H1 (cell line): Measurements from ENCODE around the gene MRTO4. TPM values are rescaled to one million over a fixed set of nuclear protein-coding genes. Genes with fewer than 3 reads are reported as not detected.
"Not testable (repeated sequence)": the region's sequence is repeated elsewhere in the genome, so short reads cannot be mapped to it uniquely, and the experiment has no call there.

Experiments used
- CTCF ChIA-PET: fragments of 300-600 bp; sonication (Branson Sonifier 250); formaldehyde crosslinking; loops from one replicate; lab custom pipeline; 2021; ENCODE audit not compliant: partially characterized antibody; lab: Charles Lee
- POLR2A ChIA-PET: fragments of 300-600 bp; sonication (Branson Sonifier 250); formaldehyde crosslinking; loops from one replicate; lab custom pipeline; 2021; ENCODE audit warnings: inconsistent platforms; ENCODE audit not compliant: partially characterized antibody; lab: Charles Lee
- DNase-seq, 2 experiments: peaks; one replicate each; pipeline versions ENCODE4 v3.0.0 to v3.0.0-alpha.2; 2010 to 2022; ENCODE audit warnings: low spot score in 2 of 2, low read depth in 1 of 2, mixed read lengths in 1 of 2
- FAIRE-seq: peaks from 2 replicates; lab custom pipeline; 2011; peaks lifted over from hg19 to GRCh38; lab: Jason Lieb, UNC
- H2AFZ ChIP-seq: 2 replicates; pipeline ENCODE4 v1.8.1; 2012; ENCODE audit warnings: low read length, inconsistent platforms
- H2AK5ac ChIP-seq: 2 replicates; pipeline ENCODE4 v1.6.1; 2013; ENCODE audit warnings: low read depth, low read length
- H2BK120ac ChIP-seq: replicated peaks from 2 replicates; pipeline ENCODE3; 2013; ENCODE audit warnings: low read depth, low read length, inconsistent platforms
- H2BK12ac ChIP-seq: 2 replicates; pipeline ENCODE4 v1.6.1; 2013; ENCODE audit warnings: low read depth, low read length
- H2BK15ac ChIP-seq: 2 replicates; pipeline ENCODE4 v1.6.1; 2013; ENCODE audit warnings: low read length
- H2BK20ac ChIP-seq: 2 replicates; pipeline ENCODE4 v1.6.1; 2013; ENCODE audit warnings: low read length
- H2BK5ac ChIP-seq: 2 replicates; pipeline ENCODE4 v1.6.1; 2013; ENCODE audit warnings: low read depth, low read length
- H3K14ac ChIP-seq: 2 replicates; pipeline ENCODE4 v1.6.1; 2013; ENCODE audit warnings: inconsistent platforms; ENCODE audit not compliant: insufficient read length
- H3K18ac ChIP-seq: 2 replicates; pipeline ENCODE4 v1.6.1; 2013; ENCODE audit warnings: low read length; ENCODE audit errors: extremely low read depth
- H3K23ac ChIP-seq: 2 replicates; pipeline ENCODE4 v1.6.1; 2013; ENCODE audit warnings: inconsistent platforms; ENCODE audit not compliant: insufficient read length
- H3K23me2 ChIP-seq: 2 replicates; pipeline ENCODE4 v1.6.1; 2013; ENCODE audit warnings: low read depth, low read length
- H3K27ac ChIP-seq: 2 replicates; pipeline ENCODE4 v1.6.1; 2011; ENCODE audit warnings: low read depth, low read length, inconsistent platforms
- H3K27me3 ChIP-seq, 4 experiments: replicated peaks in 1 of 4; 1 replicate in 1 of 4; 2 replicates in 3 of 4; pipeline versions ENCODE4 v1.6.1 to v1.8.1; 2011 to 2013; ENCODE audit warnings: low read length in 3 of 4, mild to moderate bottlenecking in 3 of 4, inconsistent platforms in 2 of 4, mixed read lengths in 2 of 4, moderate library complexity in 1 of 4; ENCODE audit not compliant: control insufficient read depth in 3 of 4, insufficient read depth in 3 of 4; ENCODE audit errors: extremely low read depth in 1 of 4
- H3K36me3 ChIP-seq, 4 experiments: 2 replicates each; pipeline versions ENCODE4 v1.6.1 to v1.8.1; 2011 to 2013; ENCODE audit warnings: mild to moderate bottlenecking in 4 of 4, low read length in 3 of 4, moderate library complexity in 2 of 4, control low read depth in 1 of 4, inconsistent platforms in 1 of 4; ENCODE audit not compliant: insufficient read depth in 4 of 4, control insufficient read depth in 2 of 4
- H3K4ac ChIP-seq: replicated peaks from 2 replicates; pipeline ENCODE3; 2013; ENCODE audit warnings: low read length, low read depth, mixed read lengths, inconsistent platforms; ENCODE audit not compliant: insufficient read length
- H3K4me1 ChIP-seq, 4 experiments: replicated peaks in 1 of 4; 1 replicate in 1 of 4; 2 replicates in 3 of 4; pipeline versions ENCODE4 v1.6.1 to v1.8.1; 2011 to 2013; ENCODE audit warnings: low read length in 3 of 4, inconsistent platforms in 2 of 4, mixed read lengths in 1 of 4; ENCODE audit not compliant: insufficient read depth in 4 of 4, control insufficient read depth in 3 of 4
- H3K4me2 ChIP-seq, 2 experiments: 2 replicates each; pipeline versions ENCODE4 v1.6.1 to v1.8.1; 2011 to 2013; ENCODE audit warnings: low read depth in 2 of 2, low read length in 2 of 2, control low read depth in 1 of 2, inconsistent platforms in 1 of 2, mild to moderate bottlenecking in 1 of 2; ENCODE audit not compliant: insufficient read depth in 1 of 2
- H3K4me3 ChIP-seq, 4 experiments: fragments of 200-600, 300-600 bp in 1 of 4; sonication (generic), shearing (Covaris generic), sonication (Bioruptor Twin) in 1 of 4; 2 replicates each; pipeline versions ENCODE4 v1.5.1 to v1.8.1; 2011 to 2016; ENCODE audit warnings: low read length in 4 of 4, low read depth in 3 of 4, control low read depth in 2 of 4, inconsistent platforms in 2 of 4, mild to moderate bottlenecking in 2 of 4, mixed read lengths in 1 of 4, moderate library complexity in 1 of 4; ENCODE audit not compliant: insufficient read depth in 2 of 4; ENCODE audit errors: extremely low read depth in 1 of 4
- H3K56ac ChIP-seq: replicated peaks from 2 replicates; pipeline ENCODE3; 2013; ENCODE audit warnings: low read depth, mild to moderate bottlenecking, mixed read lengths, low read length, inconsistent platforms; ENCODE audit not compliant: insufficient read length
- H3K79me1 ChIP-seq: 2 replicates; pipeline ENCODE4 v1.6.1; 2013; ENCODE audit warnings: low read depth, low read length, control low read depth
- H3K79me2 ChIP-seq, 2 experiments: 2 replicates each; pipeline versions ENCODE4 v1.6.1 to v1.8.1; 2012 to 2013; ENCODE audit warnings: low read length in 2 of 2, mild to moderate bottlenecking in 2 of 2, inconsistent platforms in 1 of 2; ENCODE audit not compliant: insufficient read depth in 2 of 2, control insufficient read depth in 1 of 2
- H3K9ac ChIP-seq, 4 experiments: replicated peaks in 1 of 4; 1 replicate in 1 of 4; 2 replicates in 3 of 4; pipeline versions ENCODE4 v1.6.1 to v1.8.1; 2011 to 2013; ENCODE audit warnings: low read depth in 3 of 4, low read length in 3 of 4, control low read depth in 2 of 4, mild to moderate bottlenecking in 2 of 4, moderate library complexity in 2 of 4, inconsistent platforms in 1 of 4; ENCODE audit errors: extremely low read depth in 1 of 4
- H3K9me3 ChIP-seq, 2 experiments: 2 replicates each; pipeline versions ENCODE4 v1.6.1 to v1.8.1; 2012 to 2013; ENCODE audit warnings: mild to moderate bottlenecking in 2 of 2, moderate library complexity in 2 of 2, control low read depth in 1 of 2, inconsistent platforms in 1 of 2, low read depth in 1 of 2, low read length in 1 of 2, mixed read lengths in 1 of 2; ENCODE audit not compliant: insufficient read depth in 2 of 2
- H4K20me1 ChIP-seq, 2 experiments: replicated peaks in 1 of 2; 2 replicates each; pipeline versions ENCODE3 to v1.8.1; 2011 to 2013; ENCODE audit warnings: inconsistent platforms in 2 of 2, low read length in 2 of 2, mild to moderate bottlenecking in 1 of 2; ENCODE audit not compliant: insufficient read depth in 2 of 2, control insufficient read depth in 1 of 2
- H4K5ac ChIP-seq: 2 replicates; pipeline ENCODE4 v1.6.1; 2013; ENCODE audit warnings: low read length, low read depth, mixed read lengths, inconsistent platforms; ENCODE audit not compliant: insufficient read length
- H4K8ac ChIP-seq: 2 replicates; pipeline ENCODE4 v1.8.0; 2013; ENCODE audit warnings: mild to moderate bottlenecking, moderate library complexity, low read length, inconsistent platforms; ENCODE audit not compliant: insufficient read depth; ENCODE audit errors: extremely low read depth
- H4K91ac ChIP-seq: replicated peaks from 2 replicates; pipeline ENCODE3; 2013; ENCODE audit warnings: low read length, mixed read lengths, inconsistent platforms; ENCODE audit not compliant: insufficient read length
- ATF3 ChIP-seq: IDR thresholded peaks from 2 replicates; pipeline ENCODE4 v1.6.1; 2011; ENCODE audit warnings: low read depth, mild to moderate bottlenecking, low read length; ENCODE audit not compliant: insufficient read depth
- RXRA ChIP-seq: IDR thresholded peaks from 2 replicates; pipeline ENCODE4 v1.6.1; 2011; ENCODE audit warnings: low read depth, mild to moderate bottlenecking, low read length, moderate library complexity; ENCODE audit not compliant: insufficient read depth
- WGBS, 2 experiments: shearing (Covaris generic) in 1 of 2; methylation state at CpG; one replicate each; pipeline versions ENCODE4 v1.1.6 to v1.1.7; 2013 to 2015; ENCODE audit warnings: low lambda C conversion rate in 2 of 2, mixed read lengths in 2 of 2, inconsistent platforms in 1 of 2, low coverage in 1 of 2, missing lambda C conversion rate in 1 of 2; ENCODE audit not compliant: insufficient replicate concordance in 2 of 2, insufficient coverage in 1 of 2, insufficient read length in 1 of 2; ENCODE audit errors: extremely low coverage in 1 of 2, missing lambda C conversion rate in 1 of 2; 5-methylcytosine and 5-hydroxymethylcytosine counted together
- polyA plus RNA-seq, 7 experiments: library from polyadenylated mRNA; depleted of rRNA in 3 of 7; stranded (reverse) in 5 of 7; unstranded in 2 of 7; fragments of >200 nt in 5 of 7; fragments of 200-250 nt in 2 of 7; gene quantifications; 1 replicate in 5 of 7; 2 replicates in 1 of 7; 4 replicates in 1 of 7; pipeline versions ENCODE4 v1.2.1 to v1.2.3, GENCODE V29; 2011 to 2013; ENCODE audit warnings: missing spikeins in 2 of 7, mixed read lengths in 2 of 7
- total RNA-seq: library from RNA; stranded (reverse); fragmentation: NEBNext Ultra II Directional; extraction: Animal tissue kit (Norgen Biotek cat#: 25700); gene quantifications from 2 replicates; pipeline ENCODE4 v1.2.1, GENCODE V29; 2021

MRTO4 gene
- total and polyA plus RNA-seq, 2 of the 8 experiments (the other 6 are each of a cell fraction or from before 2014, with no cell fraction given) = 36.9 to 64.3 TPM

DNA sequence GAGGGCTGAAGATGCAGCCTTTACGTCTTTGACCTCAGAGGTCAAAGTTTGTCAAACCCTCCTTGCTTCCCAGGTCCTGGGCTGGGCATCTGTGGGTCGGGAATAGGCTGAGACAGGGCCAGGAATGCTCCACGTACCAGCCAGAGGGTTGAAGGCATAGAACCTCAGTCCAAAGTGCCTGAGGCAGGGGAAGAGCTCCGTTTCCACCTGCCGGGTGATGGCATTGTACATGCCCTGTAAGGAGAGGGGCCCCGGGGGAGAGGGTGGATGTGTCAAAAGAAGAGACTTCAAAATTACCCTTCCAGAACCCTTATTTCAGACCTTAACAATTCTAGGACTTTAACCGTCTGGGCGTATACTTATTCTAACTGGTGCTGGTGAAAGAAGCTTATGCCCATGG, 33.3 kb downstream of the MRTO4 start (continued):
- TF ChIP-seq RXRA (no peak), ATF3 (no peak)
- TF ChIP-seq, all 59 proteins: peak for 0

DNA sequence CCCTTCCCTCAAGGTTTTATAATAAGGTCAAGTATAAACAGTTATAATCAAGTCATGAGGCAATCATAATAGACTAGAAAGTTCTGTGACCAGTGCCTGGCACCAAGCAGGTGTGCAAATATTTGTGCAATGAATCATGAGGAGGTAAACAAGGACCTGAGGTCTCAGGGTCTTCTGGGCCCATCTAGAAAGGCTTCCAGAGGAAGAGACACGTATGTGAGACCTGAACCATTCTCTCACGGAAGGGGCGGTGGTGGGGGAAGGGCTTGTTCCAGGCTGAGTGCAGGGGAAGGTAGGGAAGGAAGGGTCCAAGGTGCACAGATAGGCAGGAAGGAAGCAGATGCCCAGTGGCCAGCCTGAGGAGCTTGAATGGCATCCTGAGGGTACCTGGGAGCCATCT, 33.8 kb downstream of the MRTO4 start:
- H3K9ac ChIP-seq, H3K27ac ChIP-seq, H4K5ac ChIP-seq, H3K79me2 ChIP-seq, H2BK15ac ChIP-seq, H2BK5ac ChIP-seq, H4K91ac ChIP-seq, H4K8ac ChIP-seq, H3K56ac ChIP-seq, CTCF ChIA-PET, H3K36me3 ChIP-seq, H3K4me1 ChIP-seq, H3K4me3 ChIP-seq, H3K18ac ChIP-seq, H3K79me1 ChIP-seq, DNase-seq, H3K9me3 ChIP-seq, H2BK20ac ChIP-seq, H3K14ac ChIP-seq, H2BK120ac ChIP-seq, H2BK12ac ChIP-seq, H3K23ac ChIP-seq, H2AFZ ChIP-seq, H3K4ac ChIP-seq, H4K20me1 ChIP-seq, H2AK5ac ChIP-seq, H3K4me2 ChIP-seq, H3K23me2 ChIP-seq, FAIRE-seq: not testable (repeated sequence)
- POLR2A ChIA-PET = interaction anchor here (1.1 kb wide), 1 partner anchor 26 kb away, joined by 3 read pairs; no protein-coding TSS in a partner anchor
- WGBS, 2 experiments = 96% methylated on average over 3 of the region's 3 CpGs; no CpG with 5 or more reads in 1 of the 2 experiments
- H3K27me3 ChIP-seq = peaks cover 8 to 26% (median 20%) of the 10 kb centered on the region in 4 experiments
